ENCODE data around the gene IGIP.

DNA sequence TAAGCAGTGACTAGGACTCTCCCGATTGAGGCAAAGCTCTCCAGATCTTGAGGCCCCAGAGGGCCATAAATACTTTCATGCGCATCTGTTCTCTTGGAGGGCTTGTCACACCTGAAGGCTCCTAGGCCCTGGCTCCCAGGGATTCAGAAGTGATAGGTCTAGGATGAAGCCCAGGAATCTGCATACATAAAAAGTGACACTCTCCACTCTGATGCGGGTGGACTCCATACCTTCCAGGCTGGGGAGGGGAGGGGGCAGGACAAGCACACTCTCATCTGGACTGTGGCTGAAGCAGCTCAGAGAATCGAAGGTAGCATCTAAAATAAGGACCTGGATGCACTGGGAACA lies 40.2 kb downstream of the IGIP start:
- TF ChIP-seq, protein P1, sequence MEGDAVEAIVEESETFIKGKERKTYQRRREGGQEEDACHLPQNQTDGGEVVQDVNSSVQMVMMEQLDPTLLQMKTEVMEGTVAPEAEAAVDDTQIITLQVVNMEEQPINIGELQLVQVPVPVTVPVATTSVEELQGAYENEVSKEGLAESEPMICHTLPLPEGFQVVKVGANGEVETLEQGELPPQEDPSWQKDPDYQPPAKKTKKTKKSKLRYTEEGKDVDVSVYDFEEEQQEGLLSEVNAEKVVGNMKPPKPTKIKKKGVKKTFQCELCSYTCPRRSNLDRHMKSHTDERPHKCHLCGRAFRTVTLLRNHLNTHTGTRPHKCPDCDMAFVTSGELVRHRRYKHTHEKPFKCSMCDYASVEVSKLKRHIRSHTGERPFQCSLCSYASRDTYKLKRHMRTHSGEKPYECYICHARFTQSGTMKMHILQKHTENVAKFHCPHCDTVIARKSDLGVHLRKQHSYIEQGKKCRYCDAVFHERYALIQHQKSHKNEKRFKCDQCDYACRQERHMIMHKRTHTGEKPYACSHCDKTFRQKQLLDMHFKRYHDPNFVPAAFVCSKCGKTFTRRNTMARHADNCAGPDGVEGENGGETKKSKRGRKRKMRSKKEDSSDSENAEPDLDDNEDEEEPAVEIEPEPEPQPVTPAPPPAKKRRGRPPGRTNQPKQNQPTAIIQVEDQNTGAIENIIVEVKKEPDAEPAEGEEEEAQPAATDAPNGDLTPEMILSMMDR (IDR thresholded peaks at IDR 0.05 in 4 of 5, conservative IDR thresholded peaks at IDR 0.05 in 1 of 5) = no peak
- TF ChIP-seq POLR2A (IDR thresholded peaks at IDR 0.05) = no peak
